Stimulated activated CD8-positive, alpha-beta memory T cell treated with anti-CD3 and anti-CD28 coated beads, Interleukin-15, amount 100 ng/mL, for 48 hours (primary cell): Measurements from ENCODE around the gene ZNF778.

Experiments
- DNase-seq, 2 donors: peaks; one replicate each; pipeline ENCODE4 v3.0.0-alpha.2; 2020; ENCODE audit warnings: low read depth in 2 of 2

ZNF778 gene

DNA sequence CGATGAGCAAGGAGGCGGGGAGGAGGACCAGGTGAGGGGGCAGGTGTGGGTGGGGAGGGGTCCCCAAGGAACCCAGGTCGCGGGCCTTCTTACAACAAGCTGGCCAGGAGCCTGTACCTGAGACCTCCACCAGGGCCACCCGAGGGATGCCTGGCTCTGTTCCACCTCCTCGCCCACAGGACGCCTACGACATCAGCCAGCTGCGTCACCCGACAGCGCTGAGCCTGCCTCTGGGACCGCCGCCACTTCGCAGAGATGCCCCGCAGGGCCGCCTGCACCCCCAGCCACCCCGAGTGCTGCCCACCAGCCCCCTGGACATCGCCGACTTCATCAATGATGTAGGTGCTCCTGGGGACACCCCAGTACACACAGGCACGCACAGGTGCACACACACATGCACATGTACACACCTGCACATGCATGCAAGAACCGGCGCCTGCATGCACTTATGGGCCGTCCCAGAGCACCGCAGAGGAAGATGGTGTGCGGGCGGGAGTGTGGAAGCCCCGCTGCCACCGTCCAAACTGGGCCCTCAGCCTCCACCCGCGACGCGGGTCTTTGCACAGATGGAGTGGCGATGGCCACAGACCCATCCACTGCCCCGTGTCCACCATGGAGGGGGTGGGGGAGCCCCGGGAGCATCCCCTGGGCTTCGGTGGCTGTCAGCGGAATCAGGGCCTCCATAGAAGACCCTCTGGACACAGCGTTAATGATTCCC is 23.8 kb upstream of the ZNF778 start:
- DNase-seq: no peak

DNA sequence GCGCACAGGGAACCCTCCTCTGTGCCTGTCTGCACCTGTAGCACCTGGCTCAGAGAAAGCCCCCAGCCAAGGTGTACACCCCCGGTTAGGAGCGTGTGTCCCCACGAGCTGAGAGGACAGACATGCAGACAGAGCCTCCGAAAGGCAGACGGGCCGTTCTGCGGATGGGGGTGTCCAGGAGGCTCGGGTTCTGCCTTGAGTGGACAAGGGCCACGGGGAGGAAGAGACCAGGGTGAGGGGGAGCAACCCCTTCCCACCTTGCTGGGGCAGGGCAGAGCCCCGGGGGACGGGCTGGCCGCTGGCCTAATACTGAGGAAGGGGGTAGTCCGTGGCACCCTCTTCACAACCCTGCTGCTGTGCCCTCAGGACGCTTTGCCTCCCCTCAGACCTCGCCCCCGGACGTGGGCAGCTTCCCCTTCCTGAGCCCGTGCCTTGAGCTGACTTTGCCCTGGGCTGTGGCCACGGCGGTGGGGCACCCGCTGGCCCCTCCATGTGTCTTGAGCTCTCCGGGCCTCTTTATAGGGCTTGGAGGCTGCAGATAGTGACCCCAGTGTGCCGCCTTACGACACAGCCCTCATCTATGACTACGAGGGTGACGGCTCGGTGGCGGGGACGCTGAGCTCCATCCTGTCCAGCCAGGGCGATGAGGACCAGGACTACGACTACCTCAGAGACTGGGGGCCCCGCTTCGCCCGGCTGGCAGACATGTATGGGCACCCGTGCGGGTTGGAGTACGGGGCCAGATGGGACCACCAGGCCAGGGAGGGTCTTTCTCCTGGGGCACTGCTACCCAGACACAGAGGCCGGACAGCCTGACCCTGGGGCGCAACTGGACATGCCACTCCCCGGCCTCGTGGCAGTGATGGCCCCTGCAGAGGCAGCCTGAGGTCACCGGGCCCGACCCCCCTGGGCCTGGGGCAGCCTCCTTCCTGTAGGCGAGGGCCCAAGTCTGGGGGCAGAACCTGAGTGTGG is 22.9 kb upstream of the ZNF778 start:
- no peak for DNase-seq

DNA sequence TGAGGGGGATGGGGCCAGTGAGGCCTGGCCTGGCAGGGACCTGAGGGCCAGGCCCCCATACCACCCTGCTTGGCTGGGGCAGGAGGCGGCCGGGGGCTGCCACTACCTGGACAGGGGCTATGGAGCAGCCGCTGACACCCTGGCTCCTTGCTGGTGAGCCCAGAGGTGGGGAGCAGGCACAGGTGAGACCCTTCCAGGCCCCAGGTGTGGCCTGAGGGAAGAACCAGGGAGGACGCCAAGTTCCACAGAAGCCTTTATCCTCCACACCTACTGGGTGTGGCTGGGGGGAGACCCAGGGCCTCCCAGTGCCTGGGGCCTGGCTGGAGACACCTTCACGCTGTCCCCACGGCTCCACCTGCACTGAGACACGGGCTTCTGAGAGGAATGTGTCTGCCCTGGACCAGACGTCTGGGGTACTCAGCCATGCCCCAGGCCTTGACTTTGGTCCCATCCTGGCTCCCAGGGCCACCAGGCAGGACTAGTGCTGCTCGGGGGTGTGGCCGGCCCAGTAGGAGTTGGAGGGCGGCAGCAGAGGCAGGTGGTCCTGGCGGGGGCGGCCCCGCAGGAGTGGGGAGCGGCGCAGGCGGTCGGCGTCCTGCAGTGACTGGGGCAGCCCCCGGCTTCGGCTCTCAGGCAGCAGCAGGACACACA is 21.9 kb upstream of the ZNF778 start:
- DNase-seq: no peak

DNA sequence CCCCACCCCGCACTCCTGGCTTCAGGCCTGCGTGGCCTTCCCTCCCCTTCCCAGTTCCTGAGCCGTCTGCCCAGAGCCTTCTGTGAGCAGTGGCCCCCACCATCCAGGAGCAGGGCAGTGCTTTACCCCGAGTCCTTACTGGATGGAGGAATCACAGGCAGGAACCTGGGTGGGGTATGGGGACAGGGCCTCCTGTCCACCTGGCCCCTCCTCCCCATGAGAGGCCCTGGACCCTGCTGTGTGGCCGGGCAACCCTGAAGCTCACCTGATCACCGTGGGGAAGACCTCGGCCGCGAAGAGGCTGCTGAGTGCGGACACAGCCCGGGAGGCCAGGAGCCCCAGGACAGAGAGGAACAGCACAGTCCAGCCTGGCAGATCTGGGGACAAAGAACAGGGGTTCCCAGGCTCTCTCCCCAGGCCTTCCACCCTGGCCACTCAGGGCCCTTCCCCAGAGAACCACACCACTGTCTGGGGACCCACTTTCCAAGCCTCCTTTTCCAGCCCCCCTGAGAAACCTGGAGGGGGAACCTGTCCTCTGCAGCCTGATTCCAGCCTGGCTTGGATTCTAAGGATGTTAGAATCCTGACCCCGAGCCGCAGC is 20.4 kb upstream of the ZNF778 start:
- DNase-seq: no peak

DNA sequence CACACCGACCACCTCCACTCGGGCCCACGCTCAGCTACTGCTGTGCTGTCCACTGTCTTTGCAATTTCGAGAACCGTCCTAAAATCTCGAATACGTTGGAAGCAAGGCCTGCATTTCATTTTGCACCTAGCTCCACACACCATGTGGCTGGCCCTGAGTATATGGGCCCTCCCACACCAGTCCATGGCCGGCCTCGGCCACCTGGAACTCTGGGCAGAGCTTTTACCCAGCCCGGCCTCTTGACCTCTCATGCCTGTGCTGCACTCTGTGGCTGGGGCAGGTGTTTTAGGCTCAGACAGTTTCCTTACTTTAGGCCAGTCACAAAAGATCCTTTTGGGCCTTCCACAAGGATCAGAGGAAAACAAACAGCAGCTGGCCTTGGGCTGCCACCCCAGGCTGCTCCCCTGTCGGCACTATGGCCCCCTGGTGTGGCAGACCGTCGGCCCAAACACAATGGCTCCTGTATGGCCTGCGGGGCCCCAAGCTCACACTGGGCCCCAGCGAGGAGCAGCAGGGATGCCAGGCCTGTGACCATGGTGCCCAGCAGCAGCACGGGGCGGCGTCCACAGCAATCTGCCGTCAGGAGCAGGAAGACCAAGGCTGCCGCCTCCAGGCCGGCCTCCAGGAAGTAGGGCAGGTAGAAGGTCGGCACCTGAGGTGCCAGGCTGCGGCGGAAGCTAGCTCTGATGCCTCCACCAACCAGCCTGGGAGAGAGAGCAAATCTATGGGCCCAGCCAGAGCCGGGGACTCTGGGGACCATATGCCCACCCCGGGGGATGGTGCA is 19.7 kb upstream of the ZNF778 start:
- DNase-seq: no peak

DNA sequence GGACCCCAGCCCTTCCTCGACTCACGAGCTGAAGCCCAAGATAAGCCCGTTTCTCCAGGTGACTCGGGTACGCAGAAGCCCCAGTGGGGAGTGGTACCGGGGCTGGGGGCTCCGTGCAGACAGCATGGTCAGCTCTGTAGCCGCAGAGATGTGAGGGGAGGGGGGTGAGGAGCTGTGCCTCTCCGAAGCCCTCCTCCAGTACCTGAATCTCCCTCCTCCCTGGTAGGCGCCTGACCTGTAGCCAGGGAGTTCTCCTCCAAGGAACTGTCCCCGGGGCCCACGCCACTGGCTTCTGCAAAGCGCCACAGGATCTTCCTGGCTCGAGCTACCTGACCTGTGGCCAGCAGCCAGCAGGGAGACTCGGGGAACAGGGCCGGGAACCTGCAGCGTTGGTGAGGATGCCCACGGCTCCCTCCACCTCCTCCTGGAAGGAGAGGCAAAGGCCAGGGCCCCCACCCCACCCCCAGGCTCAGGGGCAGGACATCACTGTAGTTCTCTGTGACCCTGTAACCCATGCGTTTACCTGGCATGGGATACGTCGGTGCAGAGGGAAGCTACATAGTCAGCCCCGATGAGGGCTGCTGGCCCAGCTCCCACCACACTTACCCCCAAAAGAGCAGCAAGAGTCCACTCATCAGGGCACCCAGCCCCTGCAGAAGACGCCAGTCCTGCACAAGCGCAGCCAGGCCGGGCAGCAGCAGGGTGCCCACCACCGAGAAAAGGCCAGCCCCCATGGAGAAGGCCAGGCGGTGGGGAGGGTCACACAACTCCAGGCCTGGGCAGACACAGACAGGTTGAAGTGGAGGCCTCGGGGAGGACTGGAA is 18.9 kb upstream of the ZNF778 start:
- DNase-seq: no peak

DNA sequence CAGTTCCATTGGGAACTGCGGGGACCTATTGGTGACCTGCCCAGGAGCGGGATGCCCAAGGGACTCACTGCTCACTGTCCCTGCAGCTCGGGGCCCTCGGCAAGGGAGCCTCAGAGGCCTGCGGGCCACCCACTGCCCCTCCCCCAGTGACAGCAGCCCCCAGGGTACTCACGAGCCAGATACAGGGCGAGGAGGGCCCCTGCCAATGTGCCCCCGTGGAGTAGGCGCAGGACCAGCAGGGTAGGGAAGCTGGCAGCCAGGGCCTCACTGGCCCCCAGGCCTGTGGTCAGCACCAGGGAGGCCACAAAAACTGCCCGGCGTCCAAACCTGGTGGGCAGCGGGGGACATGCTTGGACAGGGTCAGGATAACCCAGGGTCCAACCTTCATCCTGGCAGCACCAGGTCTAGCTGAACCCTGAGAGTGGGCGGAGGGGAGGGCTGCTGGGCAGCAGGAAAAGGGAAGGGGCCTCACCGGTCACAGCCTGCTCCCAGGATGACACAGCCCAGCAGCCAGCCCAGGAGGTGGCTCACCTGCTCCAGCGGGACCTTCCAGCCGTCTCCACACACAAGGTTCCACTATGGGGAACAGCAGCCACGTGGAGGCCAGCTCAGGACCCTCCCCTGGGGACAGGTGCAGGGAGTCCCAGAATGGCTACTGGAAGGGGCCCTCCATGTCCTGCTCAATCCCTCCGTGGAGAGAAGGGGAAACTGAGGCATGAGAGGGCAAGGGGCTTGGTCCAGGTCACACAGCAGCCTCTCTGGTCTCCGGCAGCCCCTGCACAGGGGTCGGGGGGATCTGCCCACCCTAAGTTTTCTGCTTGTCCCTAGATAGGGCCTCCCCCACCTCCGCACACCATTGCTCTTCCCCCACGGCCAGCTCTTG is 18.0 kb upstream of the ZNF778 start:
- DNase-seq: no peak

DNA sequence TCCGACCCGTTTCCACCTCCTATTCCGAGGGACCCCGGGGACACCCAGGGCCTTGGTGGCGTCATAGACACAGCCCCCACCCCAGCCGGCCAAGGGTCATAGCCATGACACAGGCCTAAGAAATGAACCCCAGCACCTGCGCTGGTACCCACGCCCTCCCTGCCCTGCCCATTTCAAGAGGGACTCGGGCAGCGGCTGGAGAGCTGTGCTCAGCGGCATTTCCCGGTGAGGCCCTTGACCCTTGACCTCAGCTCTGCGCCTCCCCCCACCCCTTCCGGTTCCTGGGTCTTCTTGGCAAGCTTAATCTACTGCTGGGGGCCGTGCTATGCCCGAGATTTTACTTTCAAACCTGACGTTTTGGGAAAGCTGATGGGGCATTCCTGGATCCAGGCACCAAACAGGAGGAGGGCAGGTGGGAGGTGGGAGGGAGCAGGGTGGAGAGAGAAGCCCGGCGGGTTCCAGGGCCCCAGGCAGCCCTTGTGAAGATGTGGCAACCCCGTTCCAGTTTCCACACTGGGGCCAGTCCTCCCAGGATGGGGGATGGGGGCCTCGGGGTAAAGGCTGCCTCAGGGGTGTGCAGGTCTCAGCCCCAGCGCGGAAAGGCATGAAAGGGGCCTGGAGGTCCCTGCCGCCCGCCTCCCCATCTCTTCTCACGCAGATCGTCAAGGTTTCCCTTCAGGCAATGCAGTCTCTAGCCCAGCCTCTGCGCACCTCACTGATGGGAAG is 17.2 kb upstream of the ZNF778 start, which contains the start of gene SLC22A31:
Gene SLC22A31, minus strand, starts transcription at position 414 of the 726 bp plus-strand sequence. Its CDS starts 36 bp downstream, at position 378.
- no peak for DNase-seq

DNA sequence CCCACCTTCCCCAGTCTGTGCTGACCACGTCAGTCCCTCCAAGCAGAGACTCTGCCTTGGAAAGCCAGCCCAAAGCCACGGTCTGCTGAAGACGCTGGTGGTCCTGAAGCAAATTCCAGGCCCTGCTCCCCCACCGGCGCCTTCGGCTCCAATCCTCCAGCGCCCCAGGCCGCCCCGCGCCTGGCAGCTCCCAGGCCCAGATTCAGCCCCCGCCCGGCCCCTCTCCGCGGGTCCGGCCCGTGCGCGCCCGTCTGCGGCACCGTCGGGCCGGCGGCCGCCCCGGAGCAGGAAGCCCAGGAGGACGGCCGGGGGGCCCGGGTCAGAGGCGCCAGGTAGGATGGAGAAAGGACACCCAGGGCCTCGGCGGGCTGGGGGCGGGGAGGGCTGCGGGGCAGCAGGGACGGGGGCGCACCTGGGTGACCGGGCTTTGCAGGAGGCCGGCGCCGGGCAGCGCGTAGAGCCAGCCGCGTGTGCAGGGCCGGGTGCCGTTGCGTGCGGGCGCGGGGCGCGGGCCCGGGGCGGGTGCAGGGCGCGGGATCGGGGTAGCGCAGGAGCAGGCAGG is 16.6 kb upstream of the ZNF778 start:
- DNase-seq: no peak

DNA sequence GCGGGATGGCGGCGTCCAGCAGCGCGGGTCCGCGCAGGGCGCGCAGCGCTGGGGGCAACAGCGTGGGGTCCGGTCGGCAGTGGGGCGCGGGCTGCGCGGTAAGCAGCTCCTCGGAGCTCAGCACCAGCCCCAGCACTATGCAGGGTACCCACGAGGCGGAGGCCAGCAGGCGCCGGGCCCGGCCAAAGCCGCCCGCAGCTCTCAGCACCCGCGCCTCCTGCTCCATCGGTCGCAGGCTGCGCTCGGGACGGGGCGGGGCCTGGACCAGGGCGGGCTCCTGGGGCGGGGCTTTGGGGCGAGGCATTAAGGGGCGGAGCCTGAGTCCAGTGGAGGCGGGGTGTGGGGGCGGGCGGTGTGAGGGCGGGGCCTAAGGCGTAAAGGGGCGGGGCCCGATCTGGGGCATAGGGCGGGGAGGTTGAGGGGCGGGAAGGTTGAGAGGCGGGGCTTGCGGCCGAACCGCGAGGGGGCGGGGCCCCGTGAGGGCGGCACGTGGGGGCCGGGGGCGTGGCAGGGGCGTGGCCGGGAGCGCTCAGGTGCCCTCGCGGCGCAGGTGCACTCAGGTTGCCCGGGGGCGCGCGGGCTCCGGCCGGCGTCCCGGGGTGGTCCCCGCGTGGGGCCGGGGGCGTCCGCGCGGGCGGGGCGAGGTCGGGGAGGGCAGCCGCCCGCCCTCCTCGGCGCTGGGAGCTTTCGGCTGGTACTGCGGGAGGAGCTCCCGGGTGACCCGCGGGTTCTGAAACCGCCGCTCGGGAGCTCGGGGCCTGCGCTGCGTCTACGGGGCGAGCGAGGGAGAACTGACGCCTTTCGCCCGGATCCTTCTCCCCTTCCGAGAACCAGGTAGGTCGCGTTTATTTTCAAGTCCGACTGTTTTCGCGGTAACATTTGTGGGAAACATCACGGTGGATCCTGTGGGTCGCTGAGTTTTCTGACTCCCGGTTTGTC is 15.8 kb upstream of the ZNF778 start:
- DNase-seq: peak; percentile 58 to 70

DNA sequence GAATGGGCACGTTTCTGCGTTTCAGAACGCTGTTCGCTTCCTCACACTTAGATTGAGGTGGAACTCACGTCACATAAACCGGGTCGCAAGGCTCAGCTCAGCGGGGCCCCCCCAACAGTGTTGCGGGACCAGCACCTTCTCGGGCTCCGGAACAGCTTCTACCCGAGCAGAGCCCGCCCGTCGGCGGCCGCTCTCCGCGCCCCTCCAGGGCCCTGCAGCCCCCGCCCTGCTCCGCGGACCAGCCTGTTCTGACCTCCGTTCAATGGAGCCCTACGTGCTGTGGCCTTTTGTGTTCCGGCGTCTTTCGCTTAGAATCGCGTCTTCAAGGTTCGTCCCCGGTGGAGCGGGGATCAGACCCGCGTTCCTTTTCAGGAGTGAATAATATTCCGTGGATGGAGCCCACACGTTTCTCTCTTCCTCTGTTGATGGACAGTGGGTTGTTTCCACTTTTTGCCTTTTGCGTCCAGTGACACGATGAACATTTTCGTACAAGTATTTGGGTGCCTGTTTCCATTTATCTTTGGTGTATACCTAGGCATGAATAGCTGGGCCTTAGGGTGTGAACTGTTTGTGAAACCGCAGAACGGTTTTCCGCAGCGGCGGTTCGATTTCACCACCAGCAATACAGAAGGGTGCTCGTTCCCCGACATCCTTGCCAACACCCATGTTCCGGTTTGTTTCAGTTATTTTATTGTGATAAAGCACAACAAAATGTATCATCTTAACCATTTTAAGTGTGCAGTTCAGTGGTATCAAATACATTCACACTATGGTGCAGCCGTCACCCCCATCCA is 14.9 kb upstream of the ZNF778 start:
- no peak for DNase-seq

DNA sequence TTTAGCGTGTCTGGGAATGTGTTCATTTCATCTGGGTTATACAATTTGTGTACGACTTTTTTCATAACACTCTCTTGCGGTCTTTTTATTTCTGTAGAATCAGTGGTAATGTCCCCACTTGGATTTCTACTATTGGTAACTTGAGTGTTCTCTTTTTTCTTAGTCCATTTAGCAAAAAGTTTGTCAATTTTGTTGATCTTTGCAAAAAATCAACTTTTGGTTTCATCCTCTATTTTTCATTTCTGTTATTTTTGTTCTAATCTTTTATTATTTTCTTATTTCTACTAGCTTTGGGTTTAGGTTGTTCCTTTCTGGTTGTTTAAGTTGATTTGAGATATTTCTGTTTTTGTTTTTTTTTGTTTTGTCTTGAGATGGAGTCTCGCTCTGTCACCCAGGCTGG is 9.5 kb upstream of the ZNF778 start:
- no peak for DNase-seq

DNA sequence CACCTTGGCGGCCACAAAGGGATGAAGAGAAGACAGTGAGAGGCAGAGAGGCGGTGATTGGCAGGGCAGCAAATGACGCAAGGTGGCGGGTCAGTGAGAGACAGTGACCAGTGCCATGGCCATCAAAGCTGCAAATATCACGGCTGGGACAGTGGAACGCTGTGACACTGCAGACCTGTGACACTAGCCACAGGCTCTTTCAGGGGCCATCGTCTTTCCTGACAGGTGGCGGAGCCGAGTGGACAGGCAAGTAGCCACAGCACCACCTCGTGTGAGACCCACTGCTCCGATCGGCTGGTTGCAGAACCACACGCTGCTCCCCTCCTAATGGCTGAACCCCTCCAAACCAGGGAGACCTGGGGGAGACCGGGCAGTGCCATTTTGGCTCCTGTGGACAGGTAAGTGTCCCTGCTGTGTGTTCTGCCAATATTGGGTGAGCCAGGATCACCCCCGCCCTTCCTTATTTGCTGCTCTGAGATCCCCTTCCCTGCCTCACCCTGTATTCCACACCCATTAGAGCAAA is 7.9 kb upstream of the ZNF778 start:
- no peak for DNase-seq

DNA sequence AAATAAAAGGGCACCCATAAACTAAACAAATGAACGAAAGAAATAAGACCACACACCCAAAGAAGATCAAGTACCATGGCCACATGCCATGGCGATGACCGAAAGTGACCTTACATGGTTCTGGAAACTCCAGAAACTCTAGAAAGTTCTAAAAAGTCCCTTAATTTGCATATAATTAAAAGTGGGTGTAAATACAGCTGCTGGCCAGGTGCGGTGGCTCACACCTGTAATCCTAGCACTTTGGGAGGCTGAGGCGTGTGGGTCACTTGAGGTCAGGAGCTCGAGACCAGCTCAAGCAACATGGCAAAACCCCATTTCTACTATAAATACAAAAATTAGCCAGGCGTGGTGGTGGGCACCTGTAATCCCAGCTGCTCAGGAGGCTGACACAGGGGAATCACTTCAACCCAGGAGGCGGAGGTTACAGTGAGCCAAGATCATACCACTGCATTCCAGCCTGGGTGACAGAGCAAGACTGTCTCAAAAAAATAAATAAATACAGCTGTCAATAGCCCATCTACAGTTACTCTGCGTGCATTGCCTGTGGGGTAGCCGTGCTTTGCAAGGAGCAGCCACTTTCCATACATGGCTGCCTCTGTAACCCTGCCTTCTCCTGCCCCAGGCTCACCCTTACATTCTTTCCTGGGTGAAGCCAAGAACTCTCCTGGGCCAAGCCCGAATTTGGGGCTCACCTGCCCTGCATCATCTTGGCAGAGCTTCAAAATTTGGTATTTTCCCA is 7.2 kb upstream of the ZNF778 start:
- DNase-seq: no peak

DNA sequence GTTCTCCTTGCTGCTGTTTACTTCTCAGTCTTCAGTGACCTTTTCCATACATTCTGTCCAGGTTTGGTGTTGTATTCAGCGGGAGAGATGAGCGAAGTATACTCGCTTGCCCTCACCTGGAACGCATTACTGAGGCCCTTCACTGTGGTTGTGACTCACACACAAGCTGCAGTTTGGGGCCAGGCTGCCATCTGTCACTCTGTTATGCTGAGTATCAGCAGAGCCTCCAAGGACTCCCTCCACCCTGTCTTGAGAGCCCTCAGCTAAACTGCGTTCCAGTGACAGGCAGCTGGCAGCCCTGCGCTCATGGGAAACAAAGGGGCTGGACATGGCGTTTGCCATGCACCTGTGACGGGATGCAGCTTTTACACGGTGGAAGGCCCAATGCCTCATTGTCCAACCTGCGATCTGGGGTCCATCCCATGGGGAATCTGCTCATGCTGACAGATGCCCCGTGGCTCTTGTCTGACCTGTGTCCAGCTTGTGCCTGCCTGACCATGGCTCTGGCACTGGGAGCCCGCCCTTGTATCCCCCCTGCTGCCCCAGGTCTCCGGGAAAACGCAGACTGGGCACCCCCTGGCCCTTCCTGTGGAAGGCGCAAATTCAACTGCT is 6.5 kb upstream of the ZNF778 start:
- DNase-seq: no peak
